ENCODE results near the gene TNRC6B. TPM values are rescaled to one million over a fixed set of nuclear protein-coding genes. Genes with fewer than 3 reads are reported as not detected.

The TNRC6B gene
- total RNA-seq, 1 donor from 2014 or later, result 51.2 TPM

DNA sequence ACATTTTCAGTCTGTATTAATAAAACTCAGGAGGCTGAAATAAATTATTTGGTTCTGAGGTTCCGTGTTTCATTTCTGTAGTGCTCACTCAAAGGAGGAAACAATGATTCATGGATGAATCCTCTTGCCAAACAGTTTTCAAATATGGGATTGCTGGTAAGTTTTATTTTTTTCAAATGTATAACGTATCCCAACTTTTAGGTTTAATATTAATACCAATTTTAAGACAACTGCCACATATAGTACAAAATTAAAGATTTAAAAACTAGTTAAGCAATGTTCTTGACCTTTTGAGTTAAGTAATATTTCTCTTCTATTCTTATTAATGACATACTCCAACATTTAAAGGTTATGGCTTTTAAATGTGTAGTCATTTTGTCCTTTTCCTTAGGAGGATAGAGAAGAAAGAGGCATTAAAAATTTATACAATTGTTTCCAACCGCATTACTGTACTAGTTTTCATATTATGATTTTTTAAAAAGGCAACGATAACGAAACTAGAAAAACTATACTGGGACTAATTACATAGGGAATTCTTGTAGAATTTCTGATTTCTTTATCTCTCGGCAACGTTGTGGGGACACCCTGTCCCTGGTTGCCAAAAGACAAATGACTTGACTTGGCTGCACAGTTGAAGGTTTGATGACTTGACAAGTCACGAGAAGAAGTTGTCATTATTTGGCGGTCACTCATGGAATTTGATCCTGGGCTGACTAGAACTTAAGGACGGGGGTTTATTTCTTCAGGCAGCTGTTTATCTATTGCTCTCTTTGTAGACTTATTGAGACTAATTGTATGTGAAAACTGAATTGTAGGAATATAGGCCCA lies 99.5 kb downstream of the TNRC6B start:
- Histone ChIP-seq H3K36me3 (ENCODE audit: insufficient read depth, low read length) (peaks cover 10% of the 10 kb centered on the region), H4K20me1 (ENCODE audit: insufficient read depth, low read length) (peaks cover 7% of the 10 kb centered on the region), H2AFZ (ENCODE audit: low read depth, low read length) (no peak overlapping the region), H3K79me2 (ENCODE audit: insufficient read depth, low read length) (no peaks in the 10 kb centered on the region), H3K9me3 (ENCODE audit: insufficient read depth, low read depth, low read length) (no peaks in the 10 kb centered on the region), H3K4me3 (ENCODE audit: insufficient read depth, low read depth, low read length) (peak overlapping the region; percentile 49), H3K4me2 (ENCODE audit: low read length) (peak overlapping the region; percentile 84), H3K27ac (ENCODE audit: low read depth, low read length) (peak overlapping the region; percentile 71), H3K9ac (ENCODE audit: low read length) (peak overlapping the region; percentile 67), H3K27me3 (ENCODE audit: insufficient read depth, low read length) (no peaks in the 10 kb centered on the region), H3K4me1 (ENCODE audit: insufficient read depth, low read length) (peaks cover 3% of the 10 kb centered on the region)
- no peaks in the 10 kb centered on the region for H3K27me3 Mint-ChIP-seq (ENCODE audit: low read depth, unreplicated experiment)
- TF ChIP-seq, protein P1, sequence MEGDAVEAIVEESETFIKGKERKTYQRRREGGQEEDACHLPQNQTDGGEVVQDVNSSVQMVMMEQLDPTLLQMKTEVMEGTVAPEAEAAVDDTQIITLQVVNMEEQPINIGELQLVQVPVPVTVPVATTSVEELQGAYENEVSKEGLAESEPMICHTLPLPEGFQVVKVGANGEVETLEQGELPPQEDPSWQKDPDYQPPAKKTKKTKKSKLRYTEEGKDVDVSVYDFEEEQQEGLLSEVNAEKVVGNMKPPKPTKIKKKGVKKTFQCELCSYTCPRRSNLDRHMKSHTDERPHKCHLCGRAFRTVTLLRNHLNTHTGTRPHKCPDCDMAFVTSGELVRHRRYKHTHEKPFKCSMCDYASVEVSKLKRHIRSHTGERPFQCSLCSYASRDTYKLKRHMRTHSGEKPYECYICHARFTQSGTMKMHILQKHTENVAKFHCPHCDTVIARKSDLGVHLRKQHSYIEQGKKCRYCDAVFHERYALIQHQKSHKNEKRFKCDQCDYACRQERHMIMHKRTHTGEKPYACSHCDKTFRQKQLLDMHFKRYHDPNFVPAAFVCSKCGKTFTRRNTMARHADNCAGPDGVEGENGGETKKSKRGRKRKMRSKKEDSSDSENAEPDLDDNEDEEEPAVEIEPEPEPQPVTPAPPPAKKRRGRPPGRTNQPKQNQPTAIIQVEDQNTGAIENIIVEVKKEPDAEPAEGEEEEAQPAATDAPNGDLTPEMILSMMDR (IDR thresholded peaks at IDR 0.05; ENCODE audit: insufficient read depth, low read depth, low read length), result no peak
- no peak for TF ChIP-seq EZH2 (IDR thresholded peaks at IDR 0.05; ENCODE audit: insufficient read depth, low read length)
- FAIRE-seq (no peak), DNase-seq (ENCODE audit: low read depth) (peak; percentile 55)
- no peak overlapping the region for H3K4me3 Mint-ChIP-seq (ENCODE audit: unreplicated experiment)
- peaks cover 16% of the 10 kb centered on the region for H3K36me3 Mint-ChIP-seq (ENCODE audit: low read depth, unreplicated experiment)
- peaks cover 8% of the 10 kb centered on the region for H3K4me1 Mint-ChIP-seq (ENCODE audit: low read depth, unreplicated experiment)
- no peaks in the 10 kb centered on the region for H3K9me3 Mint-ChIP-seq (ENCODE audit: unreplicated experiment)
- no peak overlapping the region for H3K27ac Mint-ChIP-seq (ENCODE audit: unreplicated experiment)

DNA sequence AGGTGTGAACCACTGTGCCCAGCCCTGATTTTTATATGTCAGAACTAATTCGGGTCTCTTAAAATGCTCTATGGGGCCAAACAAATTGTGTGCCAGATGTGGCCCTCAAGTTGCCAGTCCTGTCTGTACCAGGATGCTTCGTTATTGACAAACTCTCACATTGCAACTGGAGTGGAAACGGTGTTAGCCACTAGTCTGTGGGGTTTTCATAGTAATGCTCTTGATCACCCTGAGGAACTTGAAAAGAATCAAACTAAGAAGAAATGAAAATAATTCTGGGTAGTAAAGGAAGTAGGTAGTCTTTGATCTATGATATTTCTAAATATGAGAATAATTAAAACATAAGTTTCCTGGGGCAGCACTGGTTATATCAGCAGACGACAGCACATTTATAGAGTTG lies 101.3 kb downstream of the TNRC6B start:
- peaks cover 7% of the 10 kb centered on the region for H3K36me3 ChIP-seq (ENCODE audit: insufficient read depth, low read length)
- H3K4me1 Mint-ChIP-seq (ENCODE audit: low read depth, unreplicated experiment), result peaks cover 8% of the 10 kb centered on the region
- DNase-seq (ENCODE audit: low read depth) (no peak), FAIRE-seq (no peak)
- H3K9me3 ChIP-seq (ENCODE audit: insufficient read depth, low read depth, low read length), result no peaks in the 10 kb centered on the region
- no peak overlapping the region for H3K4me2 ChIP-seq (ENCODE audit: low read length)
- no peak overlapping the region for H2AFZ ChIP-seq (ENCODE audit: low read depth, low read length)
- TF ChIP-seq, protein P1 (IDR thresholded peaks at IDR 0.05; ENCODE audit: insufficient read depth, low read depth, low read length), result no peak
- no peak for TF ChIP-seq EZH2 (IDR thresholded peaks at IDR 0.05; ENCODE audit: insufficient read depth, low read length)
- H3K27me3 ChIP-seq (ENCODE audit: insufficient read depth, low read length), result no peaks in the 10 kb centered on the region
- peaks cover 13% of the 10 kb centered on the region for H3K36me3 Mint-ChIP-seq (ENCODE audit: low read depth, unreplicated experiment)
- H3K79me2 ChIP-seq (ENCODE audit: insufficient read depth, low read length), result no peaks in the 10 kb centered on the region
- no peak overlapping the region for H3K27ac ChIP-seq (ENCODE audit: low read depth, low read length)
- no peak overlapping the region for H3K4me3 ChIP-seq (ENCODE audit: insufficient read depth, low read depth, low read length)
- H3K4me3 Mint-ChIP-seq (ENCODE audit: unreplicated experiment), result no peak overlapping the region
- H3K9me3 Mint-ChIP-seq (ENCODE audit: unreplicated experiment), result no peaks in the 10 kb centered on the region
- no peaks in the 10 kb centered on the region for H3K27me3 Mint-ChIP-seq (ENCODE audit: low read depth, unreplicated experiment)
- no peak overlapping the region for H3K27ac Mint-ChIP-seq (ENCODE audit: unreplicated experiment)
- peaks cover 3% of the 10 kb centered on the region for H3K4me1 ChIP-seq (ENCODE audit: insufficient read depth, low read length)
- H4K20me1 ChIP-seq (ENCODE audit: insufficient read depth, low read length), result peaks cover 4% of the 10 kb centered on the region
- no peak overlapping the region for H3K9ac ChIP-seq (ENCODE audit: low read length)

DNA sequence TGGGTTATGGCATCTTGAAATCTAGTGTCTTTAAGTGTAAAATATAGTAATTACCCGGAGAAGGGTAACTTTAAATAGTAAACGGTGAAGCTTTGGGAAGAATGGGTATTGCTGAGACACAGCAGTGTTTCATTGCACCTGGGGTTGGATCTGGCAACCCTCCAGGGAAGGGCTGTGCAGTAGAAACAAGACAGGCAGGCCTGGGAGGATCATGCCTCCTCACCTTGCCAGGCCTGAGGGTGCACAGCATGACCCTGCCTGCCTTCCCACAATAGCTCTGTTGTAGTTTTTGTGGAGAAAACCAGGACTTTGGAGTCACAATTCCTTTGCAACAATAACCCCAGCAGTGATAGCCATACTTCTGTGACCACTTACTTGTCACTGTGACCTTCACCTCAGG lies 104.0 kb downstream of the TNRC6B start:
- Histone ChIP-seq H3K9ac (ENCODE audit: low read length) (no peak overlapping the region), H3K4me3 (ENCODE audit: insufficient read depth, low read depth, low read length) (no peak overlapping the region), H4K20me1 (ENCODE audit: insufficient read depth, low read length) (peaks cover 4% of the 10 kb centered on the region), H3K27me3 (ENCODE audit: insufficient read depth, low read length) (no peaks in the 10 kb centered on the region), H3K9me3 (ENCODE audit: insufficient read depth, low read depth, low read length) (no peaks in the 10 kb centered on the region), H3K36me3 (ENCODE audit: insufficient read depth, low read length) (peaks cover 19% of the 10 kb centered on the region), H3K27ac (ENCODE audit: low read depth, low read length) (no peak overlapping the region), H3K79me2 (ENCODE audit: insufficient read depth, low read length) (no peaks in the 10 kb centered on the region), H3K4me2 (ENCODE audit: low read length) (no peak overlapping the region), H3K4me1 (ENCODE audit: insufficient read depth, low read length) (peaks cover 3% of the 10 kb centered on the region), H2AFZ (ENCODE audit: low read depth, low read length) (no peak overlapping the region)
- Mint-ChIP-seq H3K4me3 (ENCODE audit: unreplicated experiment) (no peak overlapping the region), H3K36me3 (ENCODE audit: low read depth, unreplicated experiment) (peaks cover 15% of the 10 kb centered on the region), H3K27ac (ENCODE audit: unreplicated experiment) (no peak overlapping the region), H3K9me3 (ENCODE audit: unreplicated experiment) (no peaks in the 10 kb centered on the region), H3K4me1 (ENCODE audit: low read depth, unreplicated experiment) (peaks cover 3% of the 10 kb centered on the region), H3K27me3 (ENCODE audit: low read depth, unreplicated experiment) (no peaks in the 10 kb centered on the region)
- DNase-seq (ENCODE audit: low read depth), result no peak
- FAIRE-seq, result no peak
- no peak for TF ChIP-seq EZH2 (IDR thresholded peaks at IDR 0.05; ENCODE audit: insufficient read depth, low read length)

All from astrocyte (in vitro differentiated cells and primary cell).